ENCODE measurements around the gene SMYD3.

GRCh38 chr1:246012341-246012740, 494.7 kb downstream of the SMYD3 start:
- TF ChIP-seq CTCF (conservative IDR thresholded peaks at IDR 0.05; ENCODE audit: low read length) (peak; percentile 85), EZH2phosphoT487 (IDR thresholded peaks at IDR 0.05; ENCODE audit: borderline replicate concordance) (no peak)

Data from Loucy (cell line).